GM12874 (cell line): ENCODE results near the gene FOXO3.

ENCODE experiments used
- TF ChIP-seq, protein P1 (sequence below): IDR thresholded peaks from 2 replicates; pipeline ENCODE4 v1.5.1; 2011; ENCODE audit warnings: low read depth, mild to moderate bottlenecking, control low read depth, low read length, moderate library complexity; ENCODE audit not compliant: insufficient read depth

FOXO3 gene

GRCh38 chr6:108580646-108581045 is 19.9 kb downstream of the FOXO3 start:
- TF ChIP-seq, protein P1, sequence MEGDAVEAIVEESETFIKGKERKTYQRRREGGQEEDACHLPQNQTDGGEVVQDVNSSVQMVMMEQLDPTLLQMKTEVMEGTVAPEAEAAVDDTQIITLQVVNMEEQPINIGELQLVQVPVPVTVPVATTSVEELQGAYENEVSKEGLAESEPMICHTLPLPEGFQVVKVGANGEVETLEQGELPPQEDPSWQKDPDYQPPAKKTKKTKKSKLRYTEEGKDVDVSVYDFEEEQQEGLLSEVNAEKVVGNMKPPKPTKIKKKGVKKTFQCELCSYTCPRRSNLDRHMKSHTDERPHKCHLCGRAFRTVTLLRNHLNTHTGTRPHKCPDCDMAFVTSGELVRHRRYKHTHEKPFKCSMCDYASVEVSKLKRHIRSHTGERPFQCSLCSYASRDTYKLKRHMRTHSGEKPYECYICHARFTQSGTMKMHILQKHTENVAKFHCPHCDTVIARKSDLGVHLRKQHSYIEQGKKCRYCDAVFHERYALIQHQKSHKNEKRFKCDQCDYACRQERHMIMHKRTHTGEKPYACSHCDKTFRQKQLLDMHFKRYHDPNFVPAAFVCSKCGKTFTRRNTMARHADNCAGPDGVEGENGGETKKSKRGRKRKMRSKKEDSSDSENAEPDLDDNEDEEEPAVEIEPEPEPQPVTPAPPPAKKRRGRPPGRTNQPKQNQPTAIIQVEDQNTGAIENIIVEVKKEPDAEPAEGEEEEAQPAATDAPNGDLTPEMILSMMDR = no peak

GRCh38 chr6:108581237-108581931 is 20.7 kb downstream of the FOXO3 start:
- TF ChIP-seq, protein P1 = no peak

DNA sequence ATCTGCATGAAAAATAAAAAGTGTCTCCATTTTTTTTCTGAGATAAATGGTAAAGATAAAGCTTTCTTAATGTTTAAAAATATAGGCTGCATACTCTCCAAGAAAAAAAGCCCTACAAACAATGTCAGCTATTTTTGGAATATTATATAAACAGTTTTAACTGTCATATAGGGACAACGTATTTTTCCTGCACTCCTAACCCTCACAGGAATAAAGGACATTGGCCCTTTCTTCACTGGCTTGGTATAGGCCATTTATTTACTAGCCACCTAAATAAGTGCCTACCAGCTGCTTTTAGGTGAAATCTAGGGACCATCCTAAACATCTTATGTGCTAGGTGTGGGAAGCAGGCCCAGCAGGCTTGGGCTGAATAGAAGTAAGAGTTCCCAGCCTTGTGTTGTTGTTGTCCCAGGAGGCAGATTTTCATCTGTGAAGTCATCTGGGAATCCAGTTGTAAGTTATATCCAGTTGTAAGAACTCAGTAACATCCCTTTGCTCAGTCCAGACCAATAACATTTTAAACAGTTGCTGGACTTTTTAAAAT is 21.3 kb downstream of the FOXO3 start:
- TF ChIP-seq, protein P1 = no peak

GRCh38 chr6:108582618-108583017 is 21.9 kb downstream of the FOXO3 start:
- TF ChIP-seq, protein P1 = no peak

GRCh38 chr6:108584323-108584722 is 23.6 kb downstream of the FOXO3 start:
- TF ChIP-seq, protein P1 = no peak

- TF ChIP-seq, protein P1 = no peak
Measured at GRCh38 chr6:108585359-108585758, 24.6 kb downstream of the FOXO3 start.

- TF ChIP-seq, protein P1 = no peak
Measured at GRCh38 chr6:108585921-108586536, 25.3 kb downstream of the FOXO3 start.
